H9 (cell line): ENCODE measurements around the gene ACYP2. TPM values are rescaled to one million over a fixed set of nuclear protein-coding genes. Genes with fewer than 3 reads are reported as not detected.

Experiments
- DNase-seq: peaks from one replicate; pipeline ENCODE4 v3.0.0-alpha.2; 2017
- H2AFZ ChIP-seq: one replicate; pipeline ENCODE4 v1.6.1; 2013; ENCODE audit warnings: mild to moderate bottlenecking, low read length, control low read depth, moderate library complexity
- H2AK5ac ChIP-seq: 2 replicates; pipeline ENCODE4 v1.6.1; 2013; ENCODE audit warnings: low read length, control low read depth, mixed read lengths; ENCODE audit not compliant: insufficient read length
- H2BK120ac ChIP-seq: one replicate; pipeline ENCODE4 v1.6.1; 2013; ENCODE audit warnings: low read depth, mild to moderate bottlenecking, low read length, control low read depth, inconsistent platforms; ENCODE audit not compliant: poor library complexity, severe bottlenecking
- H2BK12ac ChIP-seq: 2 replicates; pipeline ENCODE4 v1.6.1; 2013; ENCODE audit warnings: low read length, control low read depth, mixed read lengths, low read depth; ENCODE audit not compliant: insufficient read length
- H2BK15ac ChIP-seq: 2 replicates; pipeline ENCODE4 v1.6.1; 2013; ENCODE audit warnings: low read depth, low read length, control low read depth
- H2BK20ac ChIP-seq: one replicate; pipeline ENCODE4 v1.6.1; 2013; ENCODE audit warnings: low read depth, mild to moderate bottlenecking, low read length, control low read depth, inconsistent platforms; ENCODE audit not compliant: poor library complexity, severe bottlenecking
- H2BK5ac ChIP-seq: 2 replicates; pipeline ENCODE4 v1.6.1; 2013; ENCODE audit warnings: low read length, control low read depth, mixed read lengths; ENCODE audit not compliant: insufficient read length
- H3K14ac ChIP-seq: 2 replicates; pipeline ENCODE4 v1.6.1; 2013; ENCODE audit warnings: low read length, control low read depth; ENCODE audit not compliant: insufficient read depth
- H3K18ac ChIP-seq: 2 replicates; pipeline ENCODE4 v1.6.1; 2013; ENCODE audit warnings: low read depth, mild to moderate bottlenecking, mixed read lengths, low read length, control low read depth; ENCODE audit not compliant: insufficient read length
- H3K23ac ChIP-seq: 2 replicates; pipeline ENCODE4 v1.6.1; 2013; ENCODE audit warnings: low read length, control low read depth, mixed read lengths, low read depth; ENCODE audit not compliant: insufficient read length
- H3K23me2 ChIP-seq: 2 replicates; pipeline ENCODE4 v1.6.1; 2013; ENCODE audit warnings: low read depth, mild to moderate bottlenecking, mixed read lengths, low read length, control low read depth; ENCODE audit not compliant: insufficient read length, poor library complexity, severe bottlenecking
- H3K27ac ChIP-seq: 2 replicates; pipeline ENCODE4 v1.5.1; 2013; ENCODE audit warnings: low read length, control low read depth, mixed read lengths, low read depth; ENCODE audit not compliant: insufficient read length
- H3K27me3 ChIP-seq: 2 replicates; pipeline ENCODE4 v1.6.1; 2013; ENCODE audit warnings: low read length, control low read depth, inconsistent platforms; ENCODE audit not compliant: insufficient read depth
- H3K4ac ChIP-seq: 2 replicates; pipeline ENCODE4 v1.6.1; 2013; ENCODE audit warnings: low read depth, mild to moderate bottlenecking, control low read depth, inconsistent platforms, low read length, moderate library complexity
- H3K4me1 ChIP-seq: 2 replicates; pipeline ENCODE4 v1.6.1; 2013; ENCODE audit warnings: low read length, control low read depth, inconsistent platforms; ENCODE audit not compliant: insufficient read depth
- H3K4me2 ChIP-seq: 2 replicates; pipeline ENCODE4 v1.6.1; 2013; ENCODE audit warnings: low read length, control low read depth, mixed read lengths; ENCODE audit not compliant: insufficient read length, insufficient read depth
- H3K56ac ChIP-seq: 2 replicates; pipeline ENCODE4 v1.6.1; 2013; ENCODE audit warnings: low read depth, mild to moderate bottlenecking, mixed read lengths, low read length, control low read depth; ENCODE audit not compliant: insufficient read length
- H3K79me1 ChIP-seq: 2 replicates; pipeline ENCODE4 v1.6.1; 2013; ENCODE audit warnings: low read depth, mild to moderate bottlenecking, moderate library complexity, low read length, control low read depth, inconsistent platforms; ENCODE audit not compliant: insufficient read depth, poor library complexity, severe bottlenecking
- H3K79me2 ChIP-seq: 2 replicates; pipeline ENCODE4 v1.6.1; 2013; ENCODE audit warnings: low read length, control low read depth, inconsistent platforms; ENCODE audit not compliant: insufficient read depth
- H3K9ac ChIP-seq: 2 replicates; pipeline ENCODE4 v1.6.1; 2013; ENCODE audit warnings: low read length, control low read depth, mixed read lengths; ENCODE audit not compliant: insufficient read length; ENCODE audit errors: extremely low read depth
- H3K9me3 ChIP-seq: one replicate; pipeline ENCODE4 v1.6.1; 2013; ENCODE audit warnings: low read depth, low read length, inconsistent platforms; ENCODE audit not compliant: control insufficient read depth
- H3T11ph ChIP-seq: one replicate; pipeline ENCODE4 v1.6.1; 2013; ENCODE audit warnings: mild to moderate bottlenecking, low read length, control low read depth, inconsistent platforms
- H4K20me1 ChIP-seq: one replicate; pipeline ENCODE4 v1.6.1; 2013; ENCODE audit not compliant: control insufficient read depth, insufficient read length, insufficient read depth
- H4K5ac ChIP-seq: 2 replicates; pipeline ENCODE4 v1.6.1; 2013; ENCODE audit warnings: low read depth, mild to moderate bottlenecking, mixed read lengths, low read length, control low read depth; ENCODE audit not compliant: insufficient read length
- H4K8ac ChIP-seq: replicated peaks from 2 replicates; pipeline ENCODE4 v1.6.1; 2013; ENCODE audit warnings: low read length, control low read depth, mixed read lengths, low read depth; ENCODE audit not compliant: insufficient read length
- H4K91ac ChIP-seq: 2 replicates; pipeline ENCODE4 v1.6.1; 2013; ENCODE audit warnings: low read depth, mild to moderate bottlenecking, moderate library complexity, mixed read lengths, low read length, control low read depth; ENCODE audit not compliant: insufficient read length
- H3K27ac Mint-ChIP-seq, 3 experiments: 2 replicates in 2 of 3; 3 replicates in 1 of 3; pipeline ENCODE4 v1.8.0; 2020 to 2021; ENCODE audit warnings: mixed read lengths in 3 of 3, mild to moderate bottlenecking in 1 of 3, moderate library complexity in 1 of 3
- H3K27me3 Mint-ChIP-seq: 2 replicates; pipeline ENCODE4 v1.8.0; 2021; ENCODE audit warnings: low read depth, mild to moderate bottlenecking, moderate library complexity, mixed read lengths
- H3K36me3 Mint-ChIP-seq, 3 experiments: 2 replicates in 2 of 3; 3 replicates in 1 of 3; pipeline ENCODE4 v1.8.0; 2020 to 2021; ENCODE audit warnings: low read depth in 3 of 3, mixed read lengths in 3 of 3; ENCODE audit not compliant: insufficient read depth in 1 of 3
- H3K4me1 Mint-ChIP-seq, 2 experiments: 2 replicates each; pipeline ENCODE4 v1.8.0; 2020; ENCODE audit warnings: mixed read lengths in 2 of 2
- H3K4me3 Mint-ChIP-seq, 2 experiments: 2 replicates in 1 of 2; 3 replicates in 1 of 2; pipeline ENCODE4 v1.8.0; 2020 to 2021; ENCODE audit warnings: mild to moderate bottlenecking in 2 of 2, mixed read lengths in 2 of 2, moderate library complexity in 1 of 2
- H3K9me3 Mint-ChIP-seq, 2 experiments: 2 replicates in 1 of 2; 3 replicates in 1 of 2; pipeline ENCODE4 v1.8.0; 2020; ENCODE audit warnings: mild to moderate bottlenecking in 2 of 2, mixed read lengths in 2 of 2, moderate library complexity in 1 of 2
- WGBS: extraction: QIAGEN DNeasy Blood & Tissue Kit; methylation state at CpG from one replicate; pipeline ENCODE4 v1.1.7; 2013; ENCODE audit warnings: missing lambda C conversion rate, low lambda C conversion rate, mixed read lengths; ENCODE audit not compliant: insufficient read length; ENCODE audit errors: extremely low coverage; 5-methylcytosine and 5-hydroxymethylcytosine counted together
- total RNA-seq: library from RNA; stranded (reverse); gene quantifications from 2 replicates; pipeline ENCODE4 v1.2.1, GENCODE V29; 2021
- TF ChIP-seq, protein P1 (sequence below): fragments of 200-600 bp; sonication (generic); conservative IDR thresholded peaks from 3 replicates; pipeline ENCODE4 v1.8.0; 2021; ENCODE audit warnings: antibody characterized with exemption, mild to moderate bottlenecking

The ACYP2 gene
- total RNA-seq, 1 experiment from 2014 or later, result 3.2 TPM

DNA sequence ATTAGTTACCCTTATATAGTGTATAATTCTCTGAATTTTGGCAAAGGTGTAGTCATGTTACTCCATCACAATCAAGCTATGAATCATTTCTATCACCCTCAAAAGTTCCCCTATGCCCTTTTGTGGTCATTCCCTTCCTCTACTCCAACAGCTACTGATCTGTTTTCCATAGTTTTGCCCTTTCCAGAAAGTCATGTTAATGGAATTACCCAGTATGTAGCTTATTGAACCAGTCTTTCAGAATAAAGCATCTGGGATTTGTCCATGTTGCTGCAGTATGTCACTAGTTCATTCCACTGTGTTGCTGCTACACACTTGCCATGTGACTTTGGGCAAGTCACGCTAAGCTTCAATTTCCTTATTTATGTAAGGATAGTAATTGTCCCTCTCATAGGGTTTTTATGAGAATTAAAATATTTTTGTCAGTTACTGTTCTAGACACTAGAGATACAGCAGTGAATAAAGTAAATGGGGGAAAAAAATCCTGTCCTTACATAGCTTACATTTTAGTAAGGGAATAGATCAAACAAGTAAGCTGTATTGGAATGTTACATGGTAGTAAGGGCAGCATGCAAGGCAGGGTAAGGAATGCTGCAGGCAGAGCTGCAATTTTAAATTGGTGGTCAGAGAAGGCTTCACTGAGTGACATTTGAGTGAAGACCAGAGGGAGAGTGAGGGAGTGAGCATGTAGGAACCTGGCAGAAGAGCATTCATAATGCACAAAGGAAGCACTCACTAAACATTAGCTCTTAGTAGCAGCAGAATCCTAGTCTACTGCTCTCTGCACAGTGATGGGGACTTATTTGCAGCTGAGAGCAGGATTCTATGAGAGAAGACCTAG lies 220.9 kb downstream of the ACYP2 start:
- Histone ChIP-seq H3K27ac (no peak overlapping the region), H3K79me1 (no peaks in the 10 kb centered on the region), H3K4me1 (no peaks in the 10 kb centered on the region), H4K5ac (no peak overlapping the region), H3K18ac (no peak overlapping the region), H2BK20ac (no peak overlapping the region), H3K4ac (no peak overlapping the region), H3K27me3 (no peaks in the 10 kb centered on the region), H4K20me1 (no peaks in the 10 kb centered on the region), H4K8ac (no peak overlapping the region), H3K9ac (no peak overlapping the region), H3K14ac (no peak overlapping the region), H2BK5ac (no peak overlapping the region), H3K4me2 (no peak overlapping the region), H3K9me3 (no peaks in the 10 kb centered on the region), H2BK12ac (no peak overlapping the region), H2AFZ (no peak overlapping the region), H3K56ac (no peak overlapping the region), H3K79me2 (no peaks in the 10 kb centered on the region), H2AK5ac (no peak overlapping the region), H3T11ph (no peak overlapping the region), H3K23ac (no peak overlapping the region), H2BK15ac (no peak overlapping the region), H4K91ac (no peak overlapping the region), H3K23me2 (no peaks in the 10 kb centered on the region), H2BK120ac (no peak overlapping the region)
- H3K27me3 Mint-ChIP-seq, result peaks cover 20% of the 10 kb centered on the region
- H3K9me3 Mint-ChIP-seq, result no peaks in the 10 kb centered on the region
- DNase-seq, result no peak
- TF ChIP-seq, protein P1, sequence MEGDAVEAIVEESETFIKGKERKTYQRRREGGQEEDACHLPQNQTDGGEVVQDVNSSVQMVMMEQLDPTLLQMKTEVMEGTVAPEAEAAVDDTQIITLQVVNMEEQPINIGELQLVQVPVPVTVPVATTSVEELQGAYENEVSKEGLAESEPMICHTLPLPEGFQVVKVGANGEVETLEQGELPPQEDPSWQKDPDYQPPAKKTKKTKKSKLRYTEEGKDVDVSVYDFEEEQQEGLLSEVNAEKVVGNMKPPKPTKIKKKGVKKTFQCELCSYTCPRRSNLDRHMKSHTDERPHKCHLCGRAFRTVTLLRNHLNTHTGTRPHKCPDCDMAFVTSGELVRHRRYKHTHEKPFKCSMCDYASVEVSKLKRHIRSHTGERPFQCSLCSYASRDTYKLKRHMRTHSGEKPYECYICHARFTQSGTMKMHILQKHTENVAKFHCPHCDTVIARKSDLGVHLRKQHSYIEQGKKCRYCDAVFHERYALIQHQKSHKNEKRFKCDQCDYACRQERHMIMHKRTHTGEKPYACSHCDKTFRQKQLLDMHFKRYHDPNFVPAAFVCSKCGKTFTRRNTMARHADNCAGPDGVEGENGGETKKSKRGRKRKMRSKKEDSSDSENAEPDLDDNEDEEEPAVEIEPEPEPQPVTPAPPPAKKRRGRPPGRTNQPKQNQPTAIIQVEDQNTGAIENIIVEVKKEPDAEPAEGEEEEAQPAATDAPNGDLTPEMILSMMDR, result no peak
- no CpG with 5 or more reads among the region's 1 CpG for WGBS
- H3K4me3 Mint-ChIP-seq, result no peak overlapping the region
- H3K27ac Mint-ChIP-seq, result no peak overlapping the region
- H3K36me3 Mint-ChIP-seq, result no peaks in the 10 kb centered on the region
- H3K4me1 Mint-ChIP-seq, result peaks cover 1 to 2% of the 10 kb centered on the region in 2 experiments
